Ascending aorta (tissue), 2 donors: ENCODE results near the gene PGA5. TPM values are rescaled to one million over a fixed set of nuclear protein-coding genes. Genes with fewer than 3 reads are reported as not detected.

Source experiments
- DNase-seq, 2 donors: peaks; one replicate each; pipeline ENCODE4 v3.0.0-alpha.2; 2019; ENCODE audit warnings: low spot score in 2 of 2
- H3K27ac ChIP-seq, 2 donors: fragments of 200-600 bp; sonication (generic); one replicate each; pipeline ENCODE4 v1.5.1; 2016 to 2017; ENCODE audit warnings: mild to moderate bottlenecking in 1 of 2
- H3K27me3 ChIP-seq: fragments of 200-600 bp; sonication (generic); one replicate; pipeline ENCODE4 v1.5.1; 2017
- H3K36me3 ChIP-seq, 2 donors: fragments of 200-600 bp; sonication (generic); one replicate each; pipeline ENCODE4 v1.5.1; 2016
- H3K4me1 ChIP-seq, 2 donors: fragments of 200-600 bp; sonication (generic); one replicate each; pipeline ENCODE4 v1.5.1; 2016 to 2017; ENCODE audit warnings: mild to moderate bottlenecking in 1 of 2
- H3K4me3 ChIP-seq, 2 donors: fragments of 200-600 bp; sonication (generic); one replicate each; pipeline ENCODE4 v1.5.1; 2016 to 2017; ENCODE audit warnings: mild to moderate bottlenecking in 1 of 2
- H3K9me3 ChIP-seq, 2 donors: fragments of 200-600 bp; sonication (generic); one replicate each; pipeline ENCODE4 v1.5.1; 2016
- intact Hi-C: fragments of 100-400 bp; cut with DNase I; formaldehyde crosslinking; loops from one replicate; pipeline ENCODE4 v1.15.1; 2023
- total RNA-seq: library from RNA; depleted of rRNA; stranded (reverse); fragments of >200 nt; gene quantifications from one replicate; pipeline ENCODE4 v1.1.0, GENCODE V29; 2016
- TF ChIP-seq, protein P1 (sequence below), 3 experiments: fragments of 200-600 bp in 2 of 3; fragments of 450-650 bp in 1 of 3; sonication (generic) in 2 of 3; IDR thresholded peaks; one replicate each; pipeline ENCODE4 v1.5.1; 2016 to 2019; ENCODE audit warnings: antibody characterized with exemption in 3 of 3, mild to moderate bottlenecking in 1 of 3, moderate library complexity in 1 of 3

PGA5 gene
- total RNA-seq, 1 donor from 2014 or later: 2.0 TPM

DNA sequence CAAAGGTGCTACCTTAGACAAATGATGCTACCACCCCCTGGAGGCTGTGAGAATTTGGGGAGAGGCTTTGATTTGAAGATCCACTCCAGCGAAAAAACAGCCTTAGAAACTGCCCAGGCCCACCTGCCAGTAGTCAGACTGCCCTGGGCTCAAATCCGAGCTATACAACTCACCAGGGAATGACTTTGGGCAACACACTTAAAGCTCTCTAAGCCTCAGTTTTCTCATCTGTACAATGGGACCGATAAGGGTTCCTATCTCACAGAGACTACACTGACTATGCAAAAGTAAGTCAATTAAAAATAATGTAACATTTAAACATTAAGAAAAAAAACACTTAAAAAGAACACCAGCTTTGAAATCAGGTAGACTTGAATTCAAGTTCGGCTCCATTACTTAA, 34.2 kb downstream of the PGA5 start:
- no peaks in the 10 kb centered on the region for H3K27me3 ChIP-seq
- H3K9me3 ChIP-seq: no peaks in the 10 kb centered on the region
- intact Hi-C loops: no loop called here
- TF ChIP-seq, protein P1, sequence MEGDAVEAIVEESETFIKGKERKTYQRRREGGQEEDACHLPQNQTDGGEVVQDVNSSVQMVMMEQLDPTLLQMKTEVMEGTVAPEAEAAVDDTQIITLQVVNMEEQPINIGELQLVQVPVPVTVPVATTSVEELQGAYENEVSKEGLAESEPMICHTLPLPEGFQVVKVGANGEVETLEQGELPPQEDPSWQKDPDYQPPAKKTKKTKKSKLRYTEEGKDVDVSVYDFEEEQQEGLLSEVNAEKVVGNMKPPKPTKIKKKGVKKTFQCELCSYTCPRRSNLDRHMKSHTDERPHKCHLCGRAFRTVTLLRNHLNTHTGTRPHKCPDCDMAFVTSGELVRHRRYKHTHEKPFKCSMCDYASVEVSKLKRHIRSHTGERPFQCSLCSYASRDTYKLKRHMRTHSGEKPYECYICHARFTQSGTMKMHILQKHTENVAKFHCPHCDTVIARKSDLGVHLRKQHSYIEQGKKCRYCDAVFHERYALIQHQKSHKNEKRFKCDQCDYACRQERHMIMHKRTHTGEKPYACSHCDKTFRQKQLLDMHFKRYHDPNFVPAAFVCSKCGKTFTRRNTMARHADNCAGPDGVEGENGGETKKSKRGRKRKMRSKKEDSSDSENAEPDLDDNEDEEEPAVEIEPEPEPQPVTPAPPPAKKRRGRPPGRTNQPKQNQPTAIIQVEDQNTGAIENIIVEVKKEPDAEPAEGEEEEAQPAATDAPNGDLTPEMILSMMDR (IDR thresholded peaks at IDR 0.05): no peak
- H3K4me3 ChIP-seq: no peak overlapping the region
- no peaks in the 10 kb centered on the region for H3K36me3 ChIP-seq
- H3K27ac ChIP-seq: no peak overlapping the region
- no peaks in the 10 kb centered on the region for H3K4me1 ChIP-seq
- no peak for DNase-seq

DNA sequence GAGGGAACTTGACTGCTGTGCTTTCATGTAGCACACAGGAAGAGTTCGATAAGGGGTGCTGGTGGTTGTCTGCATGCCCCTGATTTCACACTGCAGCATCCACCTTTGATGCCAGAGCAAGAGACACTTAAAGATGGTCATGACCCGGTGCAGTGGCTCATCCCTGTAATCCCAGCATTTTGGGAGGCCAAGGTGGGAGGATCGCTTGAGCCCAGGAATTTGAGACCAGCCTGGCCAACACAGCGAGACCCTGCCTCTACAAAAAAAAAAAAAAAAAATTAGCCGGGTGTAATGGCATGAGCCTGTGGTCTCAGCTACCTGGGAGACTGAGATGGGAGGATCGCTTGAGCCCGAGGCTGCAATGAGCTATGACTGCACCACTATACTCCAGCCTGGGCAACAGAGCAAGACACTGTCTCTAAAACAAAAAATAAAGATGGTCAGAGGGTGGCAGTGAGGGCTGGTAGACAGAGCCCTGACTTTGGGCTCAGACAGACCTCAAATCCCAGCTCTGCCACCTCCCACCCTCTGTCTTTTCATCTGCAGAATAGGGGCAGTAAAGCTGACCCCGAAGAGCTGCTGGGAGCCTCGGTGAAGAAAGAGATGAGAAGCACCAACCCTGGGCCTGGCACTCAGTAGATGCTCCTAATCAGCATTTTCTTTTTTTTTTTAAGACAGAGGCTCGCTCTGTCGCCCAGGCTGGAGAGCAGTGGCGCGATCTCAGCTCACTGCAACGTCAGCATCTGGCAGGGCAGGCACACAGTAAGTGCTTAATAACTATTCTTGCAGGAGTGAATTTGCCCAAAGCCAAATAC, 36.4 kb downstream of the PGA5 start:
- intact Hi-C loops: no loop called here
- DNase-seq: no peak
- TF ChIP-seq, protein P1 (IDR thresholded peaks at IDR 0.05): no peak

DNA sequence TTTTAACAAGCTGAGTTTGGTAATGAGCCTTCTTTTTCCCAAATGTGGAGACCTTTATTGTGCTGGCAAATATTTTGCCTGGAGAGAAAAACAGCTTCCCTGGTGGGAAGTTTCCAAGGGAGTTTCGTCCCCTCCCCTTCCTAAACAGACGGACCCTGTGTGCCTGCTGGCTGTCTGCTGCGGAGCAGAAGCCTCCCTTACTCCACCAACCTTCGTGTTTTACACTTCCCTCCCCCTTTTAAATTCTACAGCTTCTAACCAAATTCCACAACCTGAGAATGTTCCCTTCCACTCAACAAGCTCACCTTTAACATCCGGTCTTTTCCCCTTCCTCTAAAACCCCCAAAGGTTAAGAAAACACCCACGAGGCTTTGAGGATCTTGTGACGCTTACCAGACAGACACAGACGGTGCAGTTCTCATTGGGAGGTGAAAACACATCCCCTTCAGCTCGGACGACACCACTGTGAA, 37.1 kb downstream of the PGA5 start:
- Histone ChIP-seq H3K27me3 (no peaks in the 10 kb centered on the region), H3K27ac (no peak overlapping the region), H3K9me3 (no peaks in the 10 kb centered on the region), H3K36me3 (peaks cover 0 to 4% of the 10 kb centered on the region in 2 donors), H3K4me3 (no peak overlapping the region), H3K4me1 (no peaks in the 10 kb centered on the region)
- no peak for DNase-seq
- intact Hi-C loops: no loop called here
- TF ChIP-seq, protein P1 (IDR thresholded peaks at IDR 0.05): no peak

More for the DNA sequence above, 36.4 kb downstream of the PGA5 start:
- no peaks in the 10 kb centered on the region for H3K9me3 ChIP-seq
- H3K36me3 ChIP-seq: peaks cover 0 to 4% of the 10 kb centered on the region in 2 donors
- H3K4me1 ChIP-seq: no peaks in the 10 kb centered on the region
- no peak overlapping the region for H3K4me3 ChIP-seq
- no peaks in the 10 kb centered on the region for H3K27me3 ChIP-seq
- H3K27ac ChIP-seq: no peak overlapping the region

DNA sequence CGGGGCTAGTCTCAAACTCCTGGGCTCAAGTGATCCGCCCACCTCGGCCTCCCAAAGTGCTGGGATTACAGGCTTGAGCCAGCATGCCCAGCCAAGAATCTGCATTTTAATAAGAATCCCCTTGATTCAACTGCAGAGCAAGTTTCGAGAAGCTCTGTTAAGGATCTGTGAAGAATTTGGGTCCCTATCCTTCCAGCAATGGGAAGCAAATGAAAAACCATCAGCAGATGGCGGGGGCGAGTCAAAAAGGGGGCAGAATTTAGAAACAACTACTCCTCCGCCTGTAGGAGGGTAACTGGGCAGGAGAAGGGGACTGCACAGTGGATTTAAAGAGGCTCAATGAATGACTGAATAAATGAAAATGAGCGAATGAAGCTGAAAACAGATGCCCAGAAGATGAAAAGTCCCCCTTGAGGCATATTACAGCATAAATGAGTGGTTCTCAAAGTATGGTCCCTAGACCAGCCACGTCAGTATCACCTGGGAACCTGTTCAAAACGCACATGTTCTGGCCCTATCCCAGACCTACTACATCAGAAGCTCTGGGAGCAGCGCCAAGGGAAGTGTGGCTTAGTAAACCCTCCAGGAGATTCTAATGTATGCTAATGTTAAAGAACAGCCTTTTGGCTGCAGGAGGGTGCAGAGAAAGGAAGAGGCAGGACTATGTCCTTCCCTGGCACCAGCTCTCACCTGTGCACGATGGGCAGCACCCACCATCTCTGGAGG, 39.1 kb downstream of the PGA5 start:
- TF ChIP-seq, protein P1 (IDR thresholded peaks at IDR 0.05): no peak
- H3K27ac ChIP-seq: no peak overlapping the region
- no peak overlapping the region for H3K4me3 ChIP-seq
- intact Hi-C loops: no loop called here
- H3K9me3 ChIP-seq: no peaks in the 10 kb centered on the region
- peaks cover 0 to 4% of the 10 kb centered on the region in 2 donors for H3K36me3 ChIP-seq
- H3K27me3 ChIP-seq: no peaks in the 10 kb centered on the region
- DNase-seq: no peak
- H3K4me1 ChIP-seq: no peaks in the 10 kb centered on the region

DNA sequence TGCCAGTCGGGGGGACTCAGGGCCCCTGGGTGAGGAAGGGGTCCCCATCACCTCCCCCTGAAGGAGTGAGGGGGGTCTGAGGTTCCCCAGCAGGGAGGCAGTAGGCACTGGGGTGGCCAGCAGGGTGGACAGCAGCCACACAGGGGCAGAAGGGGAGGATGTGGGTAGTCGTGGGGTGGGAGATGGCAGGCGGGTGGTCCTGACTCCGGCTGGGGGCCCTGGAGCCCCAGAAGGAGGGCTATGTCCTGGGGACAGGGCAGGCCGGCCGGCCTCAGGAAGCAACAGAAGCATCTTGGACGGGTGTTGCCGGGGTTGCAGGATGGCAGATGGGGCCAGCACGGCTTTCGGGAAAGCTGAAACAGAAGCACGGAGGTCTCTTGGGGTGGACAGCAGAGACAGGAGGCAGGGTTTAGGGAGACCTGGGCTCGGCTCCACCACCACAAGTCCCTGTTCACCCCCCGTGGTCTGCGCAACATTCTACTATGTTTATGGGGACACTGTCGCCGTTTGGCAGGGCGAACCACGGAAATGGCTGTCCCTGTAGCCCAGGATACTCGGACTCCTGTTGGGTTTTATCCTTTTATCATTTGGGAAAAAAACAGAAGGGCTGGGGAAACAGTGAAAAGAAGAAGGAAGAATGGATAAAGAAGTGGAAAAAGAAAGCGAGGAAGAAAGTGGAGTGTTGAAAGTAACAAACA, 40.1 kb downstream of the PGA5 start:
- Histone ChIP-seq H3K4me1 (no peaks in the 10 kb centered on the region), H3K4me3 (no peak overlapping the region), H3K27me3 (no peaks in the 10 kb centered on the region), H3K9me3 (no peaks in the 10 kb centered on the region), H3K36me3 (peaks cover 0 to 4% of the 10 kb centered on the region in 2 donors), H3K27ac (no peak overlapping the region)
- TF ChIP-seq, protein P1 (IDR thresholded peaks at IDR 0.05): no peak
- no peak for DNase-seq
- intact Hi-C loops: no loop called here
